ENCODE data around the gene RNU6-8.

- TF ChIP-seq CTCF (IDR thresholded peaks at IDR 0.05; ENCODE audit: poor library complexity) (no peak), EZH2 (IDR thresholded peaks at IDR 0.05; ENCODE audit: borderline replicate concordance) (no peak), EZH2phosphoT487 (IDR thresholded peaks at IDR 0.05; ENCODE audit: low read depth, severe bottlenecking, unreplicated experiment) (no peak)
Measured at GRCh38 chr14:32202491-32202997, 525 bp downstream of the RNU6-8 start.
